ENCODE results near the gene IL20RA. TPM values are rescaled to one million over a fixed set of nuclear protein-coding genes. Genes with fewer than 3 reads are reported as not detected.
A peak's percentile ranks its signal among the peaks of the same experiment; 100 is the strongest.
"Not testable (repeated sequence)": the region's sequence is repeated elsewhere in the genome, so short reads cannot be mapped to it uniquely, and the experiment has no call there.

The IL20RA gene
- total RNA-seq, 1 experiment from 2014 or later, result 1.6 TPM

DNA sequence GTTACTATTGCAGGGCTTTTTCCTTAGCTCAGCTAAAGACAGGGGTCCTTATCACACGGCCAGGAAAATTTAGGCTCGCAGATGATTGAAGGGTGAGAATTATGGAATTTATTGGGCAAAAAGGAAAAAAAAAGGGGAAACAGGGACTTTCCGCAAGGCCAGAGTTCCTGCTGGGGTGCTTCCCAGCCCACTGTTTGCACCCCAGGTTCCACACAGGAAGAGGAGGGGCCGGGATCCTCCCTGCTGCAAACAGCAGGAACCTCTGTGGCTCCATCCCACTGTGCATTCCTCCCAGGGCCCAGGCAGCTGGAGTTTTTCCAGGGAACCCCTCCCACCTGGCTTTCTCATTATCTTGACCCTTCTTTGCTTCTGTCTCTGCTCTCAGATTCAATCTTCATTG, 35.9 kb upstream of the IL20RA start:
- H3K36me3 Mint-ChIP-seq (ENCODE audit: insufficient read depth, unreplicated experiment), result no peaks in the 10 kb centered on the region
- CTCF ChIA-PET, result no interaction called here
- no peaks in the 10 kb centered on the region for H3K4me1 ChIP-seq
- DNase-seq, result no peak
- H3K9me3 ChIP-seq, result no peaks in the 10 kb centered on the region
- no peak overlapping the region for H3K4me3 ChIP-seq (ENCODE audit: low read depth, low read length)
- BruUV-seq (replicated peaks), result no TSS peak
- POLR2A ChIA-PET, result no interaction called here
- no peak overlapping the region for H3K27ac Mint-ChIP-seq (ENCODE audit: unreplicated experiment)
- TF ChIP-seq, protein P1, sequence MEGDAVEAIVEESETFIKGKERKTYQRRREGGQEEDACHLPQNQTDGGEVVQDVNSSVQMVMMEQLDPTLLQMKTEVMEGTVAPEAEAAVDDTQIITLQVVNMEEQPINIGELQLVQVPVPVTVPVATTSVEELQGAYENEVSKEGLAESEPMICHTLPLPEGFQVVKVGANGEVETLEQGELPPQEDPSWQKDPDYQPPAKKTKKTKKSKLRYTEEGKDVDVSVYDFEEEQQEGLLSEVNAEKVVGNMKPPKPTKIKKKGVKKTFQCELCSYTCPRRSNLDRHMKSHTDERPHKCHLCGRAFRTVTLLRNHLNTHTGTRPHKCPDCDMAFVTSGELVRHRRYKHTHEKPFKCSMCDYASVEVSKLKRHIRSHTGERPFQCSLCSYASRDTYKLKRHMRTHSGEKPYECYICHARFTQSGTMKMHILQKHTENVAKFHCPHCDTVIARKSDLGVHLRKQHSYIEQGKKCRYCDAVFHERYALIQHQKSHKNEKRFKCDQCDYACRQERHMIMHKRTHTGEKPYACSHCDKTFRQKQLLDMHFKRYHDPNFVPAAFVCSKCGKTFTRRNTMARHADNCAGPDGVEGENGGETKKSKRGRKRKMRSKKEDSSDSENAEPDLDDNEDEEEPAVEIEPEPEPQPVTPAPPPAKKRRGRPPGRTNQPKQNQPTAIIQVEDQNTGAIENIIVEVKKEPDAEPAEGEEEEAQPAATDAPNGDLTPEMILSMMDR (IDR thresholded peaks at IDR 0.05; ENCODE audit: insufficient read depth in 1 of 2, low read depth in 1 of 2, low read length in 1 of 2, severe bottlenecking in 1 of 2, unreplicated experiment in 1 of 2), result no peak
- no peaks in the 10 kb centered on the region for H3K36me3 ChIP-seq (ENCODE audit: control insufficient read depth, insufficient read depth, low read length)
- H3K4me3 Mint-ChIP-seq (ENCODE audit: unreplicated experiment), result no peak overlapping the region
- H3K4me1 Mint-ChIP-seq (ENCODE audit: low read depth, unreplicated experiment), result no peaks in the 10 kb centered on the region
- no peaks in the 10 kb centered on the region for H3K27me3 ChIP-seq (replicated peaks; ENCODE audit: control insufficient read depth, insufficient read depth, low read length)
- intact Hi-C loops (cut with micrococcal nuclease; ENCODE audit: unreplicated experiment), result no loop called here
- H3K27me3 Mint-ChIP-seq (ENCODE audit: insufficient read depth, unreplicated experiment), result no peaks in the 10 kb centered on the region
- no peaks in the 10 kb centered on the region for H3K9me3 Mint-ChIP-seq (ENCODE audit: unreplicated experiment)

DNA sequence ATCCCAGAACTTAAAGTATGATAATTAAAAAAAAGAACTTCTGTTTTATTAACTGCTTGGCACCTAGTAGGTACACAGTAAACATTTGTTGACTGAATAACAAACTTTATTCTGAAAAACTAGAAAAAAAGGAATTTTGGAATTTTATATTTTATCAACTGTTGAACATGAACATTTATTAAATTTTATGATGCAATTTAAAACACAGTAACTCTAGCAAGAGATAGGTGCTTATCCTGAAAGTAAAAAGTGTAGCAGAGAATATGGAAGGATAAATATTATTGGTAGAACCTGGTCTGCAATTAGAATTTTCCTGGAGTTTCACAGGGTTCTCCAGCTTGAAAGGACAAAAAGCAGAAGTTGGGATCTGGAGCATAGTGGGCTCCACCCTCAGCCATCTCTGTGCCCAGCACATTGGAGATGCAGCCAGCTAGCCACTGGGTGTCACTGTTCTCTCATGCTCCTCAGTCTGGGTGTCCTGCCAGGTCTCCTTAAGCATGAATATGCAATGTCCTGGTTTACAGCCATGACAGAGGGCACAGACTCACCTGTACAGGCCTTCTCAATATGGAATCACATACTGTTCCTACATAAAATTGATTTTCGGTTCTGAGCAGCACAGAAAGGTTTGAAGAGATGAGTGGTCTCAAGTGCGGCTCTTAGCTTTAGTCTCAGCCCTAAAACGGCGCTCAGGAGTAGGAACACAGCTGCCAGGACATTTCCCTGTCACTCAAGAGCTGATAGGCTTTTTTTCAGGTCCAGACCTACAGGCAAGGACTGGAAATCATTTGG, 31.7 kb upstream of the IL20RA start:
- no TSS peak for BruUV-seq (replicated peaks)
- peaks cover 10% of the 10 kb centered on the region for H3K9me3 Mint-ChIP-seq (ENCODE audit: unreplicated experiment)
- DNase-seq, result peak; percentile 80 to 83
- intact Hi-C loops (cut with micrococcal nuclease; ENCODE audit: unreplicated experiment), result loop anchor here (1.0 to 10.0 kb wide), 3 partner anchors 112 to 565 kb away; no protein-coding TSS in a partner anchor
- peaks cover 6% of the 10 kb centered on the region for H3K27me3 Mint-ChIP-seq (ENCODE audit: insufficient read depth, unreplicated experiment)
- POLR2A ChIA-PET, result no interaction called here
- H3K36me3 Mint-ChIP-seq (ENCODE audit: insufficient read depth, unreplicated experiment), result no peaks in the 10 kb centered on the region
- no peaks in the 10 kb centered on the region for H3K27me3 ChIP-seq (replicated peaks; ENCODE audit: control insufficient read depth, insufficient read depth, low read length)
- no peaks in the 10 kb centered on the region for H3K4me1 Mint-ChIP-seq (ENCODE audit: low read depth, unreplicated experiment)
- no peak overlapping the region for H3K27ac Mint-ChIP-seq (ENCODE audit: unreplicated experiment)
- CTCF ChIA-PET, result interaction anchor here (1.0 to 1.4 kb wide), 3 partner anchors 18 to 928 kb away, joined by 3 to 5 read pairs (median 4); no protein-coding TSS in a partner anchor
- H3K4me1 ChIP-seq, result no peaks in the 10 kb centered on the region
- H3K9me3 ChIP-seq, result no peaks in the 10 kb centered on the region
- H3K4me3 Mint-ChIP-seq (ENCODE audit: unreplicated experiment), result no peak overlapping the region
- H3K4me3 ChIP-seq (ENCODE audit: low read depth, low read length), result no peak overlapping the region
- no peaks in the 10 kb centered on the region for H3K36me3 ChIP-seq (ENCODE audit: control insufficient read depth, insufficient read depth, low read length)
- TF ChIP-seq, protein P1 (IDR thresholded peaks at IDR 0.05; ENCODE audit: insufficient read depth in 1 of 2, low read depth in 1 of 2, low read length in 1 of 2, severe bottlenecking in 1 of 2, unreplicated experiment in 1 of 2), result peak; percentile 68 to 85

DNA sequence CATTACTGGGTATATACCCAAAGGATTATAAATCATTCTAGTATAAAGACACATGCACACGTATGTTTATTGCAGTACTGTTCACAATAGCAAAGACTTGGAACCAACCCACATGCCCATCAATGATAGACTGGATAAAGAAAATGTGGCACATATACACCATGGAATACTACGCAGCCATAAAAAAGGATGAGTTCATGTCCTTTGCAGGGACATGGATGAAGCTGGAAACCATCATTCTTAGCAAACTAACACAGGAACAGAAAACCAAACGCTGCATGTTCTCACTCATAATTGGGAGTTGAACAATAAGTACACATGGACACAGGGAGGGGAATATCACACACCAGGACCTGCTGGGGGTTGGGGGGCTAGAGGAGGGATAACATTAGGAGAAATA, 31.0 kb upstream of the IL20RA start:
- POLR2A ChIA-PET, result not testable (repeated sequence)
- intact Hi-C loops (cut with micrococcal nuclease; ENCODE audit: unreplicated experiment), result loop anchor here (1.0 to 10.0 kb wide), 3 partner anchors 111 to 566 kb away; no protein-coding TSS in a partner anchor

More for the DNA sequence above, 31.0 kb upstream of the IL20RA start:
- not testable (repeated sequence) for H3K4me3 Mint-ChIP-seq (ENCODE audit: unreplicated experiment); H3K4me1 ChIP-seq; H3K9me3 Mint-ChIP-seq (ENCODE audit: unreplicated experiment); H3K27ac Mint-ChIP-seq (ENCODE audit: unreplicated experiment); BruUV-seq (replicated peaks); H3K4me3 ChIP-seq (ENCODE audit: low read depth, low read length); H3K36me3 Mint-ChIP-seq (ENCODE audit: insufficient read depth, unreplicated experiment); H3K4me1 Mint-ChIP-seq (ENCODE audit: low read depth, unreplicated experiment); H3K9me3 ChIP-seq; H3K36me3 ChIP-seq (ENCODE audit: control insufficient read depth, insufficient read depth, low read length); DNase-seq; H3K27me3 Mint-ChIP-seq (ENCODE audit: insufficient read depth, unreplicated experiment); H3K27me3 ChIP-seq (replicated peaks; ENCODE audit: control insufficient read depth, insufficient read depth, low read length)
- CTCF ChIA-PET, result interaction anchor here (1.4 kb wide), 1 partner anchor 238 kb away, joined by 4 read pairs; no protein-coding TSS in a partner anchor

All from Caco-2 (cell line).